HEK293 (cell line): ENCODE data around the gene RPS6KA2.

Experiments used
- CTCF ChIA-PET: fragments of 350-600 bp; formaldehyde crosslinking; extraction: SDS; loops from one replicate; lab custom pipeline; 2021; ENCODE audit warnings: antibody characterized with exemption; lab: Yijun Ruan, JAX
- POLR2A ChIA-PET: fragments of 300-600 bp; formaldehyde crosslinking; extraction: SDS; loops from one replicate; lab custom pipeline; 2020; ENCODE audit warnings: antibody characterized with exemption, inconsistent platforms; lab: Yijun Ruan, JAX
- H3K27ac ChIP-seq: fragments of 200-500 bp; sonication (Bioruptor generic); 2 replicates; pipeline ENCODE4 v1.5.1; 2014; ENCODE audit warnings: low read depth, low read length, control low read depth, inconsistent platforms; ENCODE audit errors: extremely low read depth
- H3K36me3 ChIP-seq, 2 experiments: fragments of 200-500 bp in 1 of 2; sonication (Bioruptor generic) in 1 of 2; 1 replicate in 1 of 2; 2 replicates in 1 of 2; pipeline ENCODE4 v1.5.1; 2014 to 2017; ENCODE audit warnings: inconsistent platforms in 2 of 2, low read length in 2 of 2; ENCODE audit not compliant: control insufficient read depth in 2 of 2, insufficient read depth in 1 of 2
- H3K4me1 ChIP-seq: fragments of 200-500 bp; sonication (Bioruptor generic); 2 replicates; pipeline ENCODE4 v1.5.1; 2014; ENCODE audit warnings: mild to moderate bottlenecking, low read length, inconsistent platforms; ENCODE audit not compliant: control insufficient read depth, insufficient read depth
- H3K4me3 ChIP-seq: 2 replicates; pipeline ENCODE4 v1.5.1; 2011; ENCODE audit warnings: low read depth, mild to moderate bottlenecking, control low read depth, low read length, moderate library complexity
- H3K9me3 ChIP-seq: fragments of 200-500 bp; sonication (Bioruptor generic); 2 replicates; pipeline ENCODE4 v1.5.1; 2014; ENCODE audit warnings: low read depth, low read length, inconsistent platforms; ENCODE audit not compliant: control insufficient read depth, insufficient read depth
- ATF2 ChIP-seq: fragments of 450-650 bp; formaldehyde crosslinking; IDR thresholded peaks from 2 replicates; pipeline ENCODE4 v1.5.1; 2016; ENCODE audit warnings: missing biosample characterization, missing genetic modification characterization, low read depth
- BCL11A ChIP-seq: fragments of 450-650 bp; formaldehyde crosslinking; IDR thresholded peaks from 2 replicates; pipeline ENCODE4 v1.5.1; 2016; ENCODE audit warnings: low read depth, missing biosample characterization, missing genetic modification characterization
- GFI1B ChIP-seq: fragments of 450-650 bp; formaldehyde crosslinking; IDR thresholded peaks from 2 replicates; pipeline ENCODE4 v1.5.1; 2016; ENCODE audit warnings: missing biosample characterization, missing genetic modification characterization
- GLIS1 ChIP-seq: fragments of 450-650 bp; formaldehyde crosslinking; IDR thresholded peaks from 2 replicates; pipeline ENCODE4 v1.5.1; 2016; ENCODE audit warnings: missing biosample characterization, missing genetic modification characterization
- HOXA7 ChIP-seq: sonication (generic); formaldehyde crosslinking; IDR thresholded peaks from 2 replicates; pipeline ENCODE4 v1.8.1; 2022; ENCODE audit warnings: missing genetic modification reagents, borderline replicate concordance
- KLF16 ChIP-seq: fragments of 450-650 bp; formaldehyde crosslinking; IDR thresholded peaks from 2 replicates; pipeline ENCODE4 v1.5.1; 2017; ENCODE audit warnings: missing biosample characterization, missing genetic modification characterization
- REPIN1 ChIP-seq: fragments of 450-650 bp; formaldehyde crosslinking; IDR thresholded peaks from 2 replicates; pipeline ENCODE4 v1.5.1; 2017; ENCODE audit warnings: missing biosample characterization, missing genetic modification characterization, low read depth
- WT1 ChIP-seq: fragments of 450-650 bp; formaldehyde crosslinking; IDR thresholded peaks from 2 replicates; pipeline ENCODE4 v1.5.1; 2016; ENCODE audit warnings: missing biosample characterization, missing genetic modification characterization
- ZBTB21 ChIP-seq: fragments of 450-650 bp; formaldehyde crosslinking; IDR thresholded peaks from 2 replicates; pipeline ENCODE4 v1.5.1; 2017; ENCODE audit warnings: missing biosample characterization, missing genetic modification characterization
- ZFP69B ChIP-seq: fragments of 450-650 bp; formaldehyde crosslinking; IDR thresholded peaks from 2 replicates; pipeline ENCODE4 v1.5.1; 2016; ENCODE audit warnings: missing biosample characterization, missing genetic modification characterization
- ZIC2 ChIP-seq: fragments of 450-650 bp; formaldehyde crosslinking; IDR thresholded peaks from 2 replicates; pipeline ENCODE4 v1.5.1; 2016; ENCODE audit warnings: missing biosample characterization, missing genetic modification characterization
- ZNF138 ChIP-seq: fragments of 450-650 bp; formaldehyde crosslinking; IDR thresholded peaks from 2 replicates; pipeline ENCODE4 v1.5.1; 2016; ENCODE audit warnings: missing biosample characterization, missing genetic modification characterization, borderline replicate concordance
- ZNF223 ChIP-seq: fragments of 450-650 bp; formaldehyde crosslinking; IDR thresholded peaks from 2 replicates; pipeline ENCODE4 v1.5.1; 2016; ENCODE audit warnings: missing biosample characterization, missing genetic modification characterization
- ZNF23 ChIP-seq: fragments of 450-650 bp; formaldehyde crosslinking; IDR thresholded peaks from 2 replicates; pipeline ENCODE4 v1.5.1; 2016; ENCODE audit warnings: missing biosample characterization, missing genetic modification characterization, borderline replicate concordance
- ZNF24 ChIP-seq: fragments of 450-650 bp; formaldehyde crosslinking; IDR thresholded peaks from 2 replicates; pipeline ENCODE4 v1.5.1; 2016; ENCODE audit warnings: missing biosample characterization, missing genetic modification characterization
- ZNF26 ChIP-seq: fragments of 450-650 bp; formaldehyde crosslinking; IDR thresholded peaks from 2 replicates; pipeline ENCODE4 v1.5.1; 2016; ENCODE audit warnings: missing biosample characterization, missing genetic modification characterization
- ZNF280C ChIP-seq: fragments of 450-650 bp; formaldehyde crosslinking; IDR thresholded peaks from 2 replicates; pipeline ENCODE4 v1.5.1; 2016; ENCODE audit warnings: missing biosample characterization, missing genetic modification characterization
- ZNF341 ChIP-seq: fragments of 450-650 bp; formaldehyde crosslinking; IDR thresholded peaks from 2 replicates; pipeline ENCODE4; 2016; ENCODE audit warnings: low read depth, missing biosample characterization, missing genetic modification characterization
- ZNF433 ChIP-seq: fragments of 450-650 bp; formaldehyde crosslinking; IDR thresholded peaks from 2 replicates; pipeline ENCODE4 v1.5.1; 2016; ENCODE audit warnings: missing biosample characterization, missing genetic modification characterization, low read depth
- ZNF514 ChIP-seq: fragments of 450-650 bp; formaldehyde crosslinking; IDR thresholded peaks from 2 replicates; pipeline ENCODE4 v1.5.1; 2016; ENCODE audit warnings: missing biosample characterization, missing genetic modification characterization
- ZNF658 ChIP-seq: fragments of 450-650 bp; formaldehyde crosslinking; IDR thresholded peaks from 2 replicates; pipeline ENCODE4; 2016; ENCODE audit warnings: missing biosample characterization, missing genetic modification characterization
- ZNF670 ChIP-seq: fragments of 450-650 bp; formaldehyde crosslinking; IDR thresholded peaks from 2 replicates; pipeline ENCODE4 v1.5.1; 2016; ENCODE audit warnings: missing biosample characterization, missing genetic modification characterization, low read depth
- ZNF777 ChIP-seq: fragments of 450-650 bp; formaldehyde crosslinking; IDR thresholded peaks from 2 replicates; pipeline ENCODE4 v1.5.1; 2017; ENCODE audit warnings: missing biosample characterization, missing genetic modification characterization, borderline replicate concordance
- ZNF792 ChIP-seq: fragments of 450-650 bp; formaldehyde crosslinking; IDR thresholded peaks from 2 replicates; pipeline ENCODE4 v1.5.1; 2016; ENCODE audit warnings: missing biosample characterization, missing genetic modification characterization
- ZNF837 ChIP-seq: fragments of 450-650 bp; formaldehyde crosslinking; IDR thresholded peaks from 2 replicates; pipeline ENCODE4 v1.5.1; 2016; ENCODE audit warnings: missing biosample characterization, missing genetic modification characterization
- ZSCAN5A ChIP-seq: fragments of 450-650 bp; formaldehyde crosslinking; IDR thresholded peaks from 2 replicates; pipeline ENCODE4 v1.5.1; 2016; ENCODE audit warnings: missing biosample characterization, missing genetic modification characterization

Gene RPS6KA2

GRCh38 chr6:166642646-166643045 is 15.6 kb upstream of the RPS6KA2 start:
- CTCF ChIA-PET = interaction anchor here (0.6 to 0.8 kb wide), 4 partner anchors 21 to 142 kb away, joined by 3 to 7 read pairs (median 4); no protein-coding TSS in a partner anchor
- POLR2A ChIA-PET = no interaction called here
- Histone ChIP-seq H3K9me3 (no peaks in the 10 kb centered on the region), H3K27ac (no peak overlapping the region), H3K4me3 (no peak overlapping the region), H3K36me3 (no peaks in the 10 kb centered on the region), H3K4me1 (no peaks in the 10 kb centered on the region)
- TF ChIP-seq ZFP69B (tag by site-specific recombination) (no peak), ZNF23 (no peak), ZNF837 (tag by site-specific recombination) (no peak), ZNF670 (tag by site-specific recombination) (no peak), ATF2 (no peak), HOXA7 (CRISPR knock-in tag) (no peak), ZNF658 (tag by site-specific recombination) (no peak), ZSCAN5A (tag by site-specific recombination) (no peak), ZNF792 (tag by site-specific recombination) (no peak), BCL11A (tag by site-specific recombination) (no peak), ZNF514 (no peak), ZNF433 (tag by site-specific recombination) (no peak), GFI1B (tag by site-specific recombination) (no peak), ZNF24 (tag by site-specific recombination) (no peak), KLF16 (tag by site-specific recombination) (no peak)

GRCh38 chr6:166640342-166641043 is 13.4 kb upstream of the RPS6KA2 start:
- TF ChIP-seq WT1 (tag by site-specific recombination) (0 out of 2 replicates have a peak, but pooled peaks have one; percentile 21), GLIS1 (tag by site-specific recombination) (peak; percentile 42; the same call in 1 of the 2 replicates), ZNF670 (tag by site-specific recombination) (no peak), ZIC2 (tag by site-specific recombination) (peak; percentile 92), ZNF777 (tag by site-specific recombination) (no peak), ZNF341 (tag by site-specific recombination) (peak; percentile 48)
- TF ChIP-seq, all 188 proteins: peak for 4
- Histone ChIP-seq H3K36me3 (no peaks in the 10 kb centered on the region), H3K4me3 (no peak overlapping the region), H3K27ac (no peak overlapping the region), H3K9me3 (no peaks in the 10 kb centered on the region), H3K4me1 (no peaks in the 10 kb centered on the region)
- POLR2A ChIA-PET = interaction anchor here (1.5 kb wide), 1 partner anchor 13 kb away, joined by 8 read pairs; the partner anchor contains the start of gene RPS6KA2
- CTCF ChIA-PET = interaction anchor here (0.6 to 0.9 kb wide), 3 partner anchors 9 to 364 kb away, joined by 3 to 4 read pairs (median 3); no protein-coding TSS in a partner anchor

GRCh38 chr6:166639921-166640320 is 12.9 kb upstream of the RPS6KA2 start:
- ChIA-PET CTCF (interaction anchor here (0.6 to 0.7 kb wide), 2 partner anchors 47 to 363 kb away, joined by 3 to 4 read pairs; no protein-coding TSS in a partner anchor), POLR2A (interaction anchor here (1.5 kb wide), 1 partner anchor 12 kb away, joined by 8 read pairs; the partner anchor contains the start of gene RPS6KA2)
- H3K9me3 ChIP-seq = no peaks in the 10 kb centered on the region
- TF ChIP-seq ZBTB21 (tag by site-specific recombination) (no peak), ZNF138 (tag by site-specific recombination) (no peak), REPIN1 (tag by site-specific recombination) (no peak), ZNF280C (no peak), ZNF223 (tag by site-specific recombination) (no peak), ZNF26 (tag by site-specific recombination) (no peak)

More at GRCh38 chr6:166639921-166640320, 12.9 kb upstream of the RPS6KA2 start:
- Histone ChIP-seq H3K4me1 (no peaks in the 10 kb centered on the region), H3K4me3 (no peak overlapping the region), H3K27ac (no peak overlapping the region), H3K36me3 (no peaks in the 10 kb centered on the region)
